HG03159 (cell line): ENCODE data around the gene WDTC1.

Source experiments
- ATAC-seq: cut with Tn5 transposase; IDR thresholded peaks from one replicate; pipeline ENCODE4 v1.9.1; 2021; ENCODE audit warnings: mild to moderate bottlenecking, moderate library complexity; ENCODE audit not compliant: unreplicated experiment

Gene WDTC1

GRCh38 chr1:27351541-27352107 is 117.2 kb downstream of the WDTC1 start:
- ATAC-seq, result no peak

GRCh38 chr1:27353166-27353565 is 118.7 kb downstream of the WDTC1 start:
- no peak for ATAC-seq

GRCh38 chr1:27353629-27354028 is 119.2 kb downstream of the WDTC1 start:
- no peak for ATAC-seq

- ATAC-seq, result no peak
Measured at GRCh38 chr1:27355683-27356082, 121.3 kb downstream of the WDTC1 start.

GRCh38 chr1:27356277-27356618 is 121.8 kb downstream of the WDTC1 start:
- no peak for ATAC-seq

- no peak for ATAC-seq
Measured at GRCh38 chr1:27356619-27357280, 122.3 kb downstream of the WDTC1 start.

GRCh38 chr1:27357281-27358037 is 123.0 kb downstream of the WDTC1 start:
- ATAC-seq, result no peak
